Measurements from ENCODE around the gene ZBTB11.
A peak's percentile ranks its signal among the peaks of the same experiment; 100 is the strongest.
"Not testable (repeated sequence)": the region's sequence is repeated elsewhere in the genome, so short reads cannot be mapped to it uniquely, and the experiment has no call there.

Gene ZBTB11

DNA sequence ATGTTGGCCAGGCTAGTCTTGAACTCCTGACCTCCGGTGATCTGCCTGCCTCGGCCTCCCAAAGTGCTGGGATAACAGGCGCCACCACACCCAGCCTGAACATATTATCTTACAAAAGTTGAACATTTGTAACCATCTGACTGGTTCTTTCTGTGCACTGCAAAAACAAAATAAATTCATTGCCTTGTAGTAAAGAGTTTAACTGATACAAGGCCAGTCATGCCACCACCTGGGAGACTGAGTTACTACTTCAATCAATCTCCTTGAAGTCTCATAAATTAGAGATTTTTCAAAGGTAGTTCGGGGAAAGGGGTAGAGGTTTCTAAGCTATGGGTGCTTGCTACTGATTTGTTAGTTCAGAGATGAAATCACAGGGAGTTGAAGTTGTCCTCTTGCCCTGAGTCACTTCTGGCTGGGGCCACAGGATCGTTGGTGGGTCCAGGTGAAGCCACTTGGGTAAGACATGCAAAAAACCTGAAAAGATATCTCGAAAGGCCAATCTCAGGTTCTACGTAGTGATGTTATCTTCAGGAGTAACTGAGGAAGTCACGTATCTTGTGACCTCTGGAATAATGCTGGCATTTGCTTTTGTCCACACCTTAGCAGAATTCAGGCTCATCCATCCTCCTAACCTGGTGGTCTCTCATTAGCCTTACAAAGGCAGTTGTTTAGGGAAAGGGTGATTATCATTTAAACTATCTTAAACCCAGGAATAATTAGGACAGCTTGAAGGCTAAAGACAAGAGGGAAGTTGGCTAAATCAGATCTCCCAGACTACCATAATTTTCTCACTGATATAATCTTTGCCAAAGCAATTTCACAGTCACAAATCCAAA is 33.7 kb downstream of the ZBTB11 start:
- DNase-seq (ENCODE audit: low spot score): no peak

DNA sequence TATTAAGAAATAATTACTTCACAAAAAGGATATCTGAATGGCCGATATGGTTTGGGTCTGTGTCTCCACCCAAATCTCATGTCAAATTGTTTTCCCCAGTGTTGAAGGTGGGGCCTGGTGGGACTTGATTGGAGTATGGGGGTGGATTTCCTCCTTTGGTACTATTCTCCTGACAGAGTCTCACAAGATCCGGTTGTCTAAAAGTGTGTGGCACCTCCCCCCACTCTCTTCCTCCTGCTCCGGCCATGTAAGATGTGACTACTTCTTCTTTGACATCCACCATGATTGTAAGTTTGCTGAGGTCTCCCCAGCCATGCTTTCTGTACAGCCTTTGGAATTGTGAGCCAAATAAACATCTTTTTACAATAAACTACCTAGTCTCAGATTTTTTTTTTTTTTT is 34.5 kb downstream of the ZBTB11 start:
- no peak for DNase-seq (ENCODE audit: low spot score)

DNA sequence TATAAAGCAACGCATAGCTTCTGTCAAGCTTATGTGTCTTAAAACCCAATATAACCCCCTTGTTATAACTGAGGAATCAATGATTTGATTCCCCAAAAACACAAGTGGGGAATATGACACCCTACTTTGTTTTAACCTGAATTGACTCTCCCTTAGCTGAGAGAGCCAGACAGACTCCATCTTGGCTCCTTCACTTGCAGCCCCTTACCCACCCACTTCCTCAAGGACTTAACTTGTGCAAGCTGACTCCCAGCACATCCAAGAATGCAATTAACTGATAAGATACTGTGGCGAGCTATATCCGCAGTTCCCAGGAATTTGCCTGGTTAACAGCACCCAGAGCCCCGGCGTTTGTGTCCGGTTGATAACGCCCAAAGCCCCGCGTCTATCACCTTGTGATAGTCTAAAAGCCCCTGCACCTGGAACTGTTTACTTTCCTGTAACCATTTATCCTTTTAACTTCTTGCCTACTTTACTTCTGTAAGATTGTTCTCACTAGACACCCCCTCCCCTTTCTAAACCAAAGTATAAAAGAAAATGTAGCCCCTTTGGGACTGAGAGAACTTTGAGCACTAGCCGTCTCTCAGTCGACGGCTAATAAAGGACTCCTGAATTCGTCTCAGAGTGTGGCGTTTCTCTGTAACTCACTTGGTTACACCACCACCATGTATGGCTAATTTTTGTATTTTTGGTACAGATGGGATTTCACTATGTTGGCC is 35.4 kb downstream of the ZBTB11 start:
- DNase-seq (ENCODE audit: low spot score): not testable (repeated sequence)

DNA sequence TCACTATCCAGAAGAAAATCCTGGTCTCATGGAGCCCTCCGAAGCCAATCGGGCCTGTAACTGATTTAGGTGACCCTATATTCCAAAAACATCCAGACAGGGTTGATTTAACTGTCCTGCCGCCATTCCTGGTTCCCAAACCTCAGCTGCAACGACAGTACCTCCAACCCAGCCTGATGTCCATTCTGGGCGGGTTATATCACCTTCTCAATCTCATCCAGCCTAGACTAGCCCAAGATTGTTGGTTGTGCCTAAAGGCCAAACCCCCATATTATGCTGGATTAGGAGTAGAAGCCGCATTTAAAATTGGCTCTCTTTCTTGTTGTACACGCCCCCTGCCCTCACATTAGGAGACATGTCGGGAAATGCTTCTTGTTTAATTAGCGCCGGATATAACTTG is 36.7 kb downstream of the ZBTB11 start:
- no peak for DNase-seq (ENCODE audit: low spot score)

DNA sequence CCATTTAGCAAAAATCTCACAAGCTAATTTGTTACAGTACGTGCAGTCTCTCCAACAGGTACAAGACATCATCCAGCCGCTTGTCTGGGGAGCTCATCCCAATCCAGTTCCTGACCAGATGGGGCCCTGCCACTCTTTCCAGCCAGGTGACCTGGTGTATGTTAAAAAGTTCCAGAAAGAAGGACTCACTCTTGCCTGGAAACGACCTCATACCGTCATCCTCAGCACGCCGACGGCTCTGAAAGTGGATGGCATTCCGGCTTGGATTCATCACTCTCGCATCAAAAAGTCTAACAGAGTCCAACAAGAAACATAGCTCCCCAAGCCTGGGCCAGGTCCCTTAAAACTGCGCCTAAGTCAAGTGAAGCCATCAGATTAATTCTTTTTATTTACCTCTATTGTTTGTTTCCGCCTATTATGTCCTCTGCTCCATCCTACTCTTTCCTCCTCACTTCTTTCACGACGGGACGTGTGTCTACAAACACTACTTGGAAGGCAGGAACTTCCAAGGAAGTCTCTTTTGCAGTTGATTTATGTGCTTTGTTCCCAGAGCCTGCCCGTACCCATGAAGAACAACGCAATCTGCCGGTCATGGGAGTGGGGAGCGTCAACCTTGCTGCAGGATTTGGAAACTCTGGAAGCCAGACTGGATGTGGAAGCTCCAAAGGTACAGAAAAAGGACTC is 37.5 kb downstream of the ZBTB11 start:
- DNase-seq (ENCODE audit: low spot score): no peak

DNA sequence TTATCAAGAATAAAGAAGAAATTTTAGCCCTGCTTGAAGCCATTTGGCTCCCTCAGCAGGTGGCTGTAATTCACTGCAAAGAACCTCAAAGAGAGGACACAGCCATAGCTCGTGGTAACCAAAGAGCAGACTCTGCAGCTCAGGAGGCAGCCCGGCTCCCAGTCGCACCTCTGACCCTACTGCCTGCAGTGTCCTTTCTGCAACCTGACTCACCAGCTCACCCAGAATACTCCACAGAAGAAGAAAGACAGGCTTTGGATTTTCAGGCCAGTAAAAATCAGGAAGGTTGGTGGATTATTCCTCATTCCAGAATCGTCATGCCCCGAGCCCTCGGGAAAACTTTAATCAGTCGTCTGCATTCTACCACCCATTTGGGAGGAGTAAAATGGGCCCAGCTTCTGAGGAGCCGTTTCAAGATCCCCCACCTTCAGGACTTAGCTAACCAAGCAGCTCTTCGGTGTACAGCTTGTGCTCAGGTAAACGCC is 38.6 kb downstream of the ZBTB11 start:
- DNase-seq (ENCODE audit: low spot score): peak; percentile 16

DNA sequence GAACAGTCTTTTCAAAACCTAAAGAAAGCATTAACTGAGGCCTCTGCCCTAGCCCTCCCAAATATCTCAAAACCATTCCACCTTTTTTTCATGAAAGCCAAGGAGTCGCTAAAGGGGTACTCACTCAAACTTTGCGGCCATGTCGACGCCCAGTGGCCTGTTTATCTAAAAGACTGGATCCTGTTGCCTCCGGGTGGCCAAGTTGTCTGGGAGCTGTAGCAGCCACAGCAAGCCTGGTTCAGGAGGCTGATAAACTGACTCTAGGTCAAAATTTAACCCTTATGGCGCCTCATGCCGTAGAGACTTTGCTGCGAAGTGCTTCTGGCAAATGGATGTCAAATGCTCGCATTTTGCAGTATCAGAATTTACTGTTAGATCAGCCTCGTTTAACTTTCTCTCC is 39.5 kb downstream of the ZBTB11 start:
- DNase-seq (ENCODE audit: low spot score): no peak

DNA sequence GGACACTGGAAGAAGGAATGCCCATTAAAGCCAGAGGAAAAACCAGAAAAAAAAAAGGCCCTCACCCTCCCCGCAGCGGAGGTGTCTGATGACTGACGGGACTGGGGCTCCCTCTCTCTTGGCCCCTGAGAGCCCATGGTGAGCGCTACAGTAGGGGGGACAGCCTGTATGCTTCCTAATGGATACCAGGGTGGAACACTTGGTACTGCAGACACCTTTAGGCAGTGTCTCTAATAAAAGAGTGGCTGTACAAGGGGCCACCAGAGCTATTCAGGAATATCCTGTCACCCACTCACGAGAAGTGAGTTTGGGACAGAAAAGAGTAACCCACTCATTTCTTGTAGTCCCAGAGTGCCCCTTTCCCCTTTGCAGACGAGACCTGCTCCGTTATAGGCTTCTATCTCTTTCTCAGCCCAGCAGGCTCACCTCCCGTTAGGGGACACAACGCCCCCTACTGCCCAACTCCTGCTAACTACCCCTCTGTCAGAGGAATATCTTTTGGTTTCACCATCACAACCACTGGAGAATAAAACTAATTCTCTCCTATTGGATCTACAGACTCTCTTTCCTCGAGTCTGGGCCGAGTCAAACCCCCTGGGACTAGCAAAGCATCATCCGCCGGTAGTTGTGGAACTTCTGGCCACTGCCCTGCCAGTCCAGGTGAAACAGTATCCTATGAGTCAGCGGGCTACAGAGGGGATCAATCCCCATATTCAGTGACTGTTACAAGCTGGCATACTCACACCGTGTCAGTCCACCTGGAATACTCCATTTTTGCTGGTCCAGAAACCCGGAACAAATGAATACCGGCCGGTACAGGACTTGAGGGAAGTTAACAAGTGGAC is 40.8 kb downstream of the ZBTB11 start:
- DNase-seq (ENCODE audit: low spot score): peak; percentile 31

DNA sequence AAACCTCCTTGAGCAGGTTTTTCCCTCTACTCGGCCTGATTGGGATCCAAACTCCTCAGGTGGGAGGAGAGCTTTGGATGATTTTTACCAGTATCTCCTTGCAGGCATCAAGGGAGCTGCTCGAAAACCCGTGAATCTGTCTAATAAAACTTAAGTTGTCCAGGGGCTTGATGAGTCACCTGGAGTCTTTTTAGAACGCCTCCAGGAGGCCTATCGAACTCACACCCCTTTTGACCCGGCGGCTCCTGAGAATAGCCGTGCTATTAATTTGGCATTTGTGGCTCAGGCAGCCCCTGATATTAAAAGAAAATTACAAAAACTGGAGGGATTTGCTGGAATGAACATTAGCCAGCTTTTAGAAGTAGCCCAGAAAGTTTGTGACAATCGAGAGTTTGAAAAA is 41.6 kb downstream of the ZBTB11 start:
- DNase-seq (ENCODE audit: low spot score): no peak

DNA sequence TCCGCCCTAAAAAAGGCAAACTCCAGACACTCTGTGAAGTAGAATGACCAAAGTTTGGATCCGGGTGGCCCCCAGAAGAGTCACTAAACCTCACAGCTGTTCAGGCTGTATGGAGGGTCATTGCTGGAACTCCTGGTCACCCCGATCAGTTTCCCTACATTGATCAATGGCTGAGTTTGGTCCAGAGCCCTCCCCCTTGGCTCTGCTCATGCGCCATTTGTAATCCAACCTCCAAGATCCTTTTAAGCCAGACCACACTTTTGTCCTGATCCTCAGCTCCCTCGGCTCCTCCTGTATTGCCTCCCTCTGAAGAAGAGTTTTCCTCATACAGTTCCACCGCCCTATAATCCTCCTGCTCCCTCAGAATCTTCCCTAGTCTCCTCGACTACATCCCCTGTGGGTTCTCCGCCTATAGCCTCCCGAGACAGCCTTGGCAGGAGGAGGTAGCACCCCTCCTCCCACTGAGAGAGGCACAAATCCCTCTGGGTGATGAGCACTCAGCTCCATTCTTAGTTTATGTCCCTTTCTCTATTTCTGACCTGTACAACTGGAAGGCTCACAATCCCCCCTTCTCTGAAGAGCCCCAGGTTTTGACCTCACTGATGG is 42.2 kb downstream of the ZBTB11 start:
- DNase-seq (ENCODE audit: low spot score): no peak

DNA sequence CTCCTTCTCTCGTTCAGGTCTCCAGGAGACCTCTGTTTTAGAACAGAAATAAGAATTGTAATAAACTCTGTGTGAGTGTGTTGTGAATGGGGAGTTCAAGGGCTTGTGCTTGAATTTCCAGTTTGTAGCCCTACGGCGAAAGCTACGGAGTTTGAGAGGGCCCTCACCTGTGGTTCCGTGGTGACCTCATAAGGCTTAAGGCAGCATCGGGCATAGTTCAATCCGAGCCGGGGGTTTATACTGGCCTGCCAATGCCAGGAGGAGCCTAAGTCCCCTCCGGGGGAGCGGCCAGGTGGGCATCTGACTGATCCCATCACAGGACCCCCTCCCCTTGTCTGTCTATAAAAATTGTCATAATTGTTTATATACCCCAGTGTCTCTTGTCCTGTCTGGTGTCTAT is 43.7 kb downstream of the ZBTB11 start:
- no peak for DNase-seq (ENCODE audit: low spot score)

DNA sequence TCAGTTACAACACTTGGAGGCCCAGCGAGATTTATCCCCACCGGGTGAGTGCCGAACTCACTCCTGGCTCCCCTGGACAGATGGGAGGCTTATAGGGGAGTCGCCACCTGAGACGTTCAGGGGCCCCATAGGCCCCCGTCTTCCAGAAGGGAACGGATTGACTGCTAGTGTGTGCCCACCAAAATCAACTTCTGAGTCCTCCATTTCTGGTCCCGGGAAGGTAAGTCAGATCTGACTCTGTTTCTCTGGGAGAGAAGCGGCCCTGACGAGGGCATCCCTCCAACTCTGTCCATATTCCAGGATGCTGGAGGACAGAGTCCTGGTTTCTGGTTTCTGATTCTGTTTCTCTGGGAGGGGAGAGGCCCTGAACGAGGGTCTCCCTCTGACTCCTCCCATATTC is 44.3 kb downstream of the ZBTB11 start:
- no peak for DNase-seq (ENCODE audit: low spot score)

DNA sequence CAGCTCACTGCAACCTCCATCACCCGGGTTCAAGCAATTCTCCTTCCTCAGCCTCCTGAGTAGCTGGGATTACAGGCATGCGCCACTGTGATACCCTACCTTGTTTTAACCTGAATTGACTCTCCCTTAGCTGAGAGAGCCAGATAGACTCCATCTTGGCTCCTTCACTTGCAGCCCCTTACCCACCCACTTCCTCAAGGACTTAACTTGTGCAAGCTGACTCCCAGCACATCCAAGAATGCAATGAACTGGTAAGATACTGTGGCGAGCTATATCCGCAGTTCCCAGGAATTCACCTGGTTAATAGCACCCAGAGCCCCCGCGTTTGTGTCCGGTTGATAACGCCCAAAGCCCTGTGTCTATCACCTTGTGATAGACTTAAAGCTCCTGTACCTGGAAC is 45.0 kb downstream of the ZBTB11 start:
- not testable (repeated sequence) for DNase-seq (ENCODE audit: low spot score)

DNA sequence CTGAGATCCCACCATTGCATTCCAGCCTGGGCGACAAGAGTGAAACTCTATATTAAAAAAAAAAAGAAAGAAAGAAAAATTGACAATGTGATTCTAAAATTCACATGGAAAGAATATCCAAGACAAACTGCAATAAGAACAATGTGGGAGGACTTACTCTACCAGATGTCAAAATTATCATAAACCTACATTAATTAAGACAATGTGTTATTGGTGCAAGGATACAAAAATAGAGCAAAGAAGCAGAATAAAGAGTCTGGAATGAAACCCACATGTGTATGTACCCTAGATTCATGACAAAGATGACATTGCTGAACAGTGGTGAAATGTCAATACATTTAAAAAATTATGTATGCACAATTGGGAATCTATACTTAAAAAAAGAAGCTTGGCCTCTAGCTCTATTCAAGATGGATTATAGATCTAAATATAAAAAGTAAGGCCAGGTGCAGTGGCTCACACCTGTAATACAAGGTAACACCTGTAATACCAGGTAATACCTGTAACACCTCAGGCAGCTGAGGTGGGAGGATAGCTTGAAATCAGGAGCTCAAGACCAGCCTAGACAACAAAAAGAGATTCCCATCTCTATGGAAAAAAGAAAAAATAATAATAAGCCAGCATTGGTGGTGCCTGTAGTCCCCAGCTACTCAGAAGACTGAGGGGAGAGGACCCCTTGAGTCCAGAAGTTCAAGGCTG is 45.7 kb downstream of the ZBTB11 start:
- DNase-seq (ENCODE audit: low spot score): no peak

DNA sequence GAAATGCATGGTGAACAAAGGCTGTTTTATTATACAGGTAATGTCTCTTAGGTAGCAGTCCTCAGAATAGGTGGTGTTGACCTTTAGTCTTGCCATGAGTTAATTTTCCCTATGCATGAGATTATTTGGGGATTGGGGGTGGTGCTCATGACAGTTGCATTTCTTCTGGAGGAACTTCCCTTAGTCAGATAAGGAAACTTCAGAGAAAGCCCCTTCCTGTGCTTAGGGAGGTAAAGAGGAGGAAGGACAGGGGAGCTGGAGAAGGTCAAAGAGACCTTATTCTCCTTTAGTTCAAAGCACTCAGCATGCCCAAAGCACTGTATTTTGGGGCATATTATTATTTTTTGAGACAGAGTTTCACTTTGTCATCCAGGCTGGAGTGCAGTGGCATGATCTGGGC is 47.7 kb downstream of the ZBTB11 start:
- no peak for DNase-seq (ENCODE audit: low spot score)

DNA sequence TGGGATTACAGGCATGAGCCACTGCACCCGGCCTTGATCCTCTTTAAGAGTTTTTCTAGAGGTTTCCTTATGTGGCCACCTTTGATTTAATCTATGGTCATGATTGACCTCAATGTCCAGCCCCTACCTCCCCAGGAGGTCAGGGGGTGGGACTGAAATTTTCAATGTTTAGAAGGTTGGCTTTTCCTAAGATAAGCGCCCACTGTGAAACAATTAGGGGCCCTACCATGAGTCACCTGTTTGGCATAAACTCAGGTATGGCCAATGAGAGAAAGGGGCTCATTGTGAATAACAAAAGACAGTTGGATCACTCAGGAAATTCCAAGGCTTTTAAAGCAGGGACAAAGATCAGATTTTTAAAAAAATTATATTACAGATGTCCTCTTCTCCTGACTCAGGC is 51.1 kb downstream of the ZBTB11 start:
- DNase-seq (ENCODE audit: low spot score): no peak

DNA sequence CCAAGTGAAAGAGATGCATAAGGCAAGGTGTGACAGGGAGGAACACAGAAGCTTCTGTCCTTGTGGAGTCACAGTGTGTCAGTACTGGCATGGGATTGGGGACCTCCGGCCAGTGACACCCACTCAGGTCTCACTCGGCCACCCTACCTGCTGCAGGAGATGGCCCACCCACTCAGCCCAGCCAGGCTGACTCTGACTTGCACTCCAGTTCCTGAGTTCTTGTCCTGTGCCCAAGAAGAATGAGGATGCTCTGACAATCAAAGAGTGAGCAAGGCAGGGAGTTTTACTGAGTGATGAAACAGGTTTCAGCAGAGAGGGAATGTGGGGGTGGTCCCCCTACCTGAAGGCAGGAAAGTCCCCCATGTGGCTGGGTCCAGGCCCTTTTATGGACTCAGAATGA is 52.1 kb downstream of the ZBTB11 start:
- DNase-seq (ENCODE audit: low spot score): no peak

DNA sequence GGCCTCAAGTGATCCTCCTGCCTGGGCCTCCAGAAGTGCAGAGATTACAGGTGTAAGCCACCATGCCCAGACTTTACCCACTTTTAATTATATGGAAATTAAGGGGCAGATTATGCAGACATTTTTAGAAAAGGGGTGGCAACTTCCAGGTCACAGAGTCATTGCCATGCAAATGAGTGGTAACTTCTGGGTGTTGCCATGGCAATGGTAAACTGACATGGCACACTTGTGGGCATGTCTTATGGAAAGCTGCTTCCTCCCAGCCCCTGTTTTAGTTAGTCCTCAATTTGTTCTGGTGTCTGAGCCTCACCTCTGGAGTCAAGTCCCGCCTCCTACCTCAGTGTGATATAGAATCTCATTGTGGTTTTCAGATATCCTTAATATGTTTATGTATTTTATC is 53.3 kb downstream of the ZBTB11 start:
- DNase-seq (ENCODE audit: low spot score): no peak

DNA sequence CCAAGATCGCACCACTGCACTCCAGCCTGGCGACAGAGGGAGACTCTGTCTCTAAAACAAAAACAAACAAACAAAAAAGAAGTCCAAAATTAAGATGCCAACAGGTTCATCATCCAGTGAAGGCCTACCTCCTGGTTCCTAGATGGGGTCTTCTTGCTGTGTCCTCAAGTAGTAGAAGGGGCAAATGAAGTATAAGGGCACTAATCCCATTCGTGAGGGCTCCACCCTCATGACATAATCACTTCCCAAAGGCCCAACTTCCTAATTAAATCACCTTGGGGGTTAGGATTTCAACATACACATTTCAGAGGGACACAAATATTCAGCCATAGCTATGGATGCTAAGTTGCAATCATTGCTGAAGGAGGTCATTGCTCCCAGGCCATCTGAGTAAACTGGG is 57.2 kb downstream of the ZBTB11 start:
- DNase-seq (ENCODE audit: low spot score): no peak

DNA sequence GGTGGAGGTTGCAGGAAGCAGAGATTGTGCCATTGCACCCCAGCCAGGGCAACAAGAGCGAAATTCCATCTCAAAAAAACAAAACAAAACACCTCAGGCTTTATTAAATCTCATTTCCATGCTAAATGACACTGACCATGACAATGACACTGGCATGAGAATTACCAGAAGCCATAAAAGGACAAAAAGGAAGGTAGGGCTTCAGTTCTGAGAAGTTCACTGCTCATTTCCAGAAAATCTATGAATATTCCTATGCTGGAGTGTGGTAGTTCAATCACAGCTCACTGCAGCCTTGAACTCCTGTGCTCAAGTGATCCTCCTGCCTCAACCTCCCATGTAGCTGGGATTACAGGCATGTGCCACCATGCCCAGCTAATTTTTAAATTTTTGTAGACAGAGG is 58.2 kb downstream of the ZBTB11 start:
- DNase-seq (ENCODE audit: low spot score): no peak

DNA sequence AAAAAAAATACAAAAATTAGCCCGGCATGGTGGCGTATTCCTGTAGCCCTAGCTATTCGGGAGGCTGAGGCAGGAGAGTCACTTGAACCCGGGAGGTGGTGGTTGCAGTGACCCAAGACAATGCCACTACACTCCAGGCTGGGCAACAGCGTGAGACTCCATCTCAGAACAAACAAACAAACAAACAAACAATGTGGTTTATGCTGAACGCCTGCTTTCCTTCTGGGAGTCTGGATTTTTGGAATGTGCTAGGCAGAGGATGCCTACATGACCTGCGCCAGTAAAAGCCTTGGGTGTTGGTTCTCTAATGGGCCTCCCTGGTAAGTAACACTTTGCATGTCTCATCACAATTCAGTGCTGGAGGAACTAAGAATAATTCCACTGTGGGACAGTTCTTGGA is 59.5 kb downstream of the ZBTB11 start:
- DNase-seq (ENCODE audit: low spot score): no peak
